GM21723 (cell line): ENCODE measurements around the gene TSHZ1.
A peak's percentile ranks its signal among the peaks of the same experiment; 100 is the strongest.

ENCODE experiments used
- ATAC-seq: cut with Tn5 transposase; IDR thresholded peaks from one replicate; pipeline ENCODE4 v1.9.1; 2021; ENCODE audit warnings: mild to moderate bottlenecking, moderate library complexity; ENCODE audit not compliant: unreplicated experiment

Gene TSHZ1

DNA sequence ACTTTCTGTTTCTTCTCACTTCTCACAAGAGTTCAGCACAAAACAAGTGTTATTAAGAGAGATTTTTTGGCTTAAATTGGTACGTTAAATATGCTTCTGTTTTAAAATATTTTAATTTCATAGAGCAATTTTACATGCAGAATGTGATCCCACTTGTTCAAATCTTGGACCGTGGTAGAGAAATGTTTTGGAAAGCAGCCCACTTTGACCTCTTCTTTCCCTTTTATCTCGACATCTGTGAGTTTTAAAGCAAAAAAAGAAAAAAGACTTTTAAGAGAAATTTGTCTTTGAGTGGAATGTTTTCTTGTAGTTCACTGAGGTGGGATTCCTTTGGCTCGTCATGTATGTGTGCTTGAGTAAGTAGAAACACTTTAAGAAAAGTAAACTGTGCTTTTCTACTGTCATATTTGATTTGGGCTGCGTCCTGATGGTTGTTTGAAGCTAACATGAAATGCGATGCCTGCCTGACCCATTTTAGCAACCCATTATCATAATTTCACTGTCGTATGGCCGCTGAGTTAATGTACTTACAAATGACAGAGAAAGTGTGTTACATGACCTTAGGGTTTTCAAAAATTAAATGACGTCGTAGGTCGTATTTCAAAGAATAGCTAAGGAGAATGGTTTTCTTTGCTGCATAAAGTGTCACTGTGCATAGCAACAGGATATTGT is 54.5 kb downstream of the TSHZ1 start:
- no peak for ATAC-seq

DNA sequence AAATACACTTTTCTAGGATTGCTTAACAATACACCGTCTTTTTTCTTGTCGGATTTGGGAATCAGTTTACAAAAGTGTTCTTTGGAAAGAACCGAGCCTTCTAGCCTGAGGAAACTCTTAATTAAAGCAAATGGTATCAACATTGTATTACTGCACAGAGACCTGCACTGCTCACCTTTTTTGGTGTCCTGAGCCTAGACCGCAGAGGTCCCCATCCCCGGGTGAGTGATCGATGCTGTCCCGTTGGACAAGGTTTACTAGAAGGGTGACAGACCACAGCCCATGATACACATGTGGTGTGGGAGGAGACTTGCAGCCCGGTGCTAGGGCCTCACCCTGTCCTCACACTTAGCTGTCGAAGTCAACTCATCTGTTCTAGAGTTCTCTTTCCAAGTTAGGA is 55.3 kb downstream of the TSHZ1 start:
- no peak for ATAC-seq

- ATAC-seq: peak; percentile 91
Observed at GRCh38 chr18:75267643-75268363, 57.2 kb downstream of the TSHZ1 start.

GRCh38 chr18:75268364-75268646 is 57.7 kb downstream of the TSHZ1 start:
- no peak for ATAC-seq

DNA sequence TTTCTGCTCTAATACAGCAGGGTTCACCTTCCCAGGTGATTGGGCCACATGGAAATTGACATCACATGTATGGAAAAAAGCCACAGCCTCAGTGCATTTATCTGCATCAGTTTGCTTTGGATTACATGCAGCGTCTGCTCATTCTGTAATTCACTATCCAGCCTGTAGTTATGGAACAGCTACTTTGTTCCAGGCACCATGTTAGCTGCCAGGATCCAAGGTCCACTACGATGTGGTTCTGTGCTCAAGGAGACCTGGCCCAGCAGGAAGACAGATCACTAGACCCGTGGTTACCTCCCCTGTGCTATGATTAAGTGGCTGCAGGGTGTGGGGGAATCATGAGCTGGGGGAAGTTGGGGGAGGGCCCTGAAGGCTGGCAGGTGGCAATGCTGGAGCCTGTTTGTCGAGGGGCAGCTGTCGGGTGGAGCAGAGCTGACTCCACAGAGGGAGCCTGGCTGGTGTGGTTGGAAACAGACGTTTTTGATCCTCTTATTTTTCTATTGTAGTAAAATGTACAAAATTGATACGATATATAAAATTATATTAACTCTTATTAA is 58.6 kb downstream of the TSHZ1 start:
- ATAC-seq: no peak

- ATAC-seq: no peak
Observed at GRCh38 chr18:75269696-75270095, 59.1 kb downstream of the TSHZ1 start.

- no peak for ATAC-seq
Observed at GRCh38 chr18:75271952-75272351, 61.4 kb downstream of the TSHZ1 start.

DNA sequence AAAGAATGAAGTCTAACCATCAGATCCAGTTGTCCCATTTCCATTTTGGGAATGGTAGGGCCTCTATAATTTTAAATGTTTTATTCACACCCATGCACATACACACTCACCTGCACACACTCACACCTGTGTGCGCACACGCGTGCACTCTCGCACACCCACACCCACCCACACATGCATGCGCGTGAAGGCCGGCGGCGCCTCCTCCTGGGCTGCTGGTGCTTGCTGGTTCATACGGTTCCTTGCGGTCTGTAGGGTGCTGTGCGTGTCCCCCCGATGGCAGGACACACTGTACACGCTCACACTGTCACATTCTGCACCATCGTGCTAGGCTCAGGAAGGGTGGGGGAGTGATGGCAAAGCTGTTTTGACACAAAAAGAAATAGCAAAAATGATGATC is 63.2 kb downstream of the TSHZ1 start:
- no peak for ATAC-seq

DNA sequence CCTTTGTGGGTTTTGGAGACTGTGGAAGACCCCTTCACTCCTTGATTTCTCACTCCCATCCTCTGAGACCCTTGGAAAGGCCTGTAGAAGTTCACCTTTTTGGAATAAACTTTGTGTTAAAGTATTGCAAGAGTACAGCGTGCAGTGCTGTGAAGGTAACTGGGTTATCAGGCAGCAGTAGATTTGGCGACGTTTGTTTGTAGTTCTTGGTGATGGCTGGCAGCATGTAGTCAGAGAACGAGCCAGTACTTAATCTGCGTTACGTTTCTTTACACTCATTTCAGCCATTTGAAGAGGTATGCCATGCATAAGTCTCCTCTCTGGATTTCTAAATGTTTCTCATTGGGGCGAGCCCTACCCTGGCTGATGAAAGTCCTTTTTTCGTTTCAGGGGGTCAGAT is 64.6 kb downstream of the TSHZ1 start:
- ATAC-seq: no peak

DNA sequence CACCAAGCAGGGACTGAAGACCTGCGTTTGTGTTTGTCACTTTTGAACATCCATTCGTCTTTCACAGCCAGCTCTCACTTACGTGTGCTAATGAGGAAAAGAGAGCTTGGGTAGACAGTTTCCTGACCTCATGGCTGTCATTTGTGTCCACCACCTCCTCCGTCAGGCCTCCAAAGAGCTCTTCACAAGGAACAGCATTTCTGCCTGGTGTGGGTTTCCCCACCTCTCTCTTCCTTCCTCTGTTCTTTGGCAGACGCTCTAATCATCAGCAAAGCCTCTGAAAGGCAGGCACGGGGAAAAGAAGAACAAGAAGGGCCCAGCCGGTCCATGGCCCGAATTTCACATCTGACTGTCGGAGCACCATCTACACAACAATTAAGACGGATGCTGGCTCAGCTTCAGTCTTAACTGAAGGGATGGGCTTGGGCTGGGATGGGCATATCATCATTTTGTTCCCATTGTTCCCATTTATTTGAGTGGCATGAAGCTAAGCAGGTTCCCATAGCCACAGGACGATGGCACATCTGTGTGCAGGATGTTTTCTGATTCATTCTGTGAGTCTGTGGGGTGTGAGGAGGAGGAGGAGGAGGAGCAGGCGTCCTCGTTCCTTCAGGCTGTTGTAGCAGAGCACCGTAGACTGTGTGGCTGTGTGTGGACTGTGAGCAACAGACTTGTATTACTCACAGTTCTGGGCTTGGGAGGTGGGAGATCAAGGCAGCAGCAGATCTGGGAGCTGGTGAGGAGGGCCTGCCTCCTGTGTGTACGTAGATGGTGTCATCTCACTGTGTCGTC is 66.4 kb downstream of the TSHZ1 start:
- no peak for ATAC-seq

DNA sequence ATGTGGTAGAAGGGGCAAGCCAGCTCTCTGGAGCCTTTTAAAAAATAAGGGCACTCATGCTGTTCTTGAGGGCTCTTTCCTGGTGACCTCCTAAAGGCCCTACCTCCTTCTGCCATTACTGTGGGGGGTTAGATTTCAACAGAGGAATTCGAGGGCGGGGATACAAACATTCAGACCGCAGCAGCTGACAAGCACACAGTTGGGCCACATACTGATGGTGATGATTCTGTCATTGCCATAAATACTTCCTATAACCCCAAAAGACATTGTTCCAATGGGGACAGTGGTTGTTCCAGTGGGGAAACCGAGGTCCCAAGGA is 67.0 kb downstream of the TSHZ1 start:
- no peak for ATAC-seq

- no peak for ATAC-seq
Observed at GRCh38 chr18:75279381-75279780, 68.8 kb downstream of the TSHZ1 start.

DNA sequence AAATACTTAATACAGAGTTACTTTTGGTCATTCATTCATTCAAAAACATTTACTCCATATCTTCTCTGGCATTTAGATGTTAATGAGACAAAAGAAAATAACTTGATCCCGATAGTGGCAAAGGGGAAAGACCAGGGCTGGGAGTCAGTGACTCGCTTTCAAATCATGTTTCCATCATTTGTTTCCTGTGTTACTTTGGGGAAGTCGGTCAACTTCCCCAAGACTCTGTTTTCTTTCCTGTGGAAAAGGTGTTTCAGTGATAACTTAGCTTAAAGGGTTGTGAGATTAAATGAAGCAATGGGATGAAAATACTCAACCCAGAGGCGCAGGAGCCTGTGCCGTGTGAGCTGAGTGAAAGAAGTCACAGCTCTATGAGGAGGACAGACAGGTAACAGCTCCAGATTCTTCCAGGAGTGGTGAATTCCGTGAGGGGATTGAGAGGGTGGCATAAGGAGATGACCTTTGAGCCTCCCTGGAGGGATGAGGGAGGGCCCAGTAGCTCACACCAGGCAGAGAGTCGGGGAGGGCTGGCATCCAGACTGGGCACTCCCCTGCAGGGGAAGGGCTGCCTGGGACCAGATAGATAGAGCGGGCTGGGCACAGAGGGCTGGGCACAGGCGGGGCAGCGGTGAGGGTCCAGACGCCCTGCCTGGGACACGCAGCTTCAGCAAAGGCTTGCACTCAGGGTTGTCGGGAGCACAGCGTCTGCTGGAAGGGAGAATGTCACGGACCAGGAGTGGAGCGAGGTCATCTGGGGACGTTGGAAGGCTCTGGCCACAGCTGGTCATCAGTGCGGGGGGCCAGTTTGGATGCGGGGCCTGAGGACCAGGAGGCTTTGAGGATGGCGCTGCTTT is 70.1 kb downstream of the TSHZ1 start:
- ATAC-seq: no peak

DNA sequence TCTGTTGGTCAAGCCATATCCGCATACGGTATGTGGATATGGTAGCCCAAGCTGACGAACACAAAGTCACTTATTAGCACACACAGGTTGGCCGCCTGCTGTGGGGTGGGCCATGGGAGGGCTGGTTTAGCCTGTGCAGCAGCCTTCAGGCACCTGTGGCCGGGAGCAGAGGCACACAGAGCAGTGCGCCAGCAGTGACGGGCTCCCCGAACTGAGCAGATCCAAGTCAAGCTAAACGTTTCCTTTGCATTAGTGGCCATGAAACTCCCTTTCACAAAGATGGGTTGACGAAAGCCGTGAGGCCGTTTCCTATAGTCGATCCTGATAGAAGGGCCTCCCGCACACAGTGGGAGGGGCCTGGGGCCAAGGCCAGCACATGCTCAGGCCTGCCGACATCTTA is 72.1 kb downstream of the TSHZ1 start:
- ATAC-seq: no peak

DNA sequence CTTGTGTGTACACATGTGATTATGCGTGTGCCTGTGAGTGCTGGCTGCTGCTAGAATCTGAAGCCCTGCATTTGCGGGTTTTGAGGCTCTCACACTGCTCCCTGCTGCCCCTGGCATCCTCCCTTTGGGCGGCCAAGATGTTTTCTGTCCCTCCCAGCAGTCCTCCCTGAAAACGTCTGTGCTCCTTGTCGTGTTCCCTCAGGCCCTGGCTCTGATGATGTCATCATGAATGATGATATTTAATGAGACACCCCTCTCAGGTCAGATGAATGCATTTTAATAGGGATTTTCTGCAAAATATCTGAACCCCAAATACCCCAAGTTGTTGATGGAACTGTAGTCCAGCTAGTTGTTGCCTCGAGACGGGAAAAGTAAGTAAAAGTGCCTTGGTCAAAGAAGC is 73.1 kb downstream of the TSHZ1 start:
- no peak for ATAC-seq

- no peak for ATAC-seq
Observed at GRCh38 chr18:75284566-75284965, 74.0 kb downstream of the TSHZ1 start.

DNA sequence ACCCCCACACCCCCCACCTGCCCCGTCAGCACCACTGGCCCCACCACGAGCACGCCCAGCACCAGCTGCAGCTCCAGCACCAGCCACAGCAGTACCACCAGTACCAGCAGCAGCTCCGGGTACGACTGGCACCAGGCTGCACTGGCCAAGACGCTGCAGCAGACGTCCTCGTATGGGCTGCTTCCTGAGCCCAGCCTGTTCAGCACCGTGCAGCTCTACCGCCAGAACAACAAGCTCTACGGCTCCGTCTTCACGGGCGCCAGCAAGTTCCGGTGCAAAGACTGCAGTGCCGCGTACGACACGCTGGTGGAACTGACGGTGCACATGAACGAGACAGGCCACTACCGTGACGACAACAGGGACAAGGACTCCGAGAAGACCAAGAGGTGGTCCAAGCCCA is 75.3 kb downstream of the TSHZ1 start:
- ATAC-seq: no peak

DNA sequence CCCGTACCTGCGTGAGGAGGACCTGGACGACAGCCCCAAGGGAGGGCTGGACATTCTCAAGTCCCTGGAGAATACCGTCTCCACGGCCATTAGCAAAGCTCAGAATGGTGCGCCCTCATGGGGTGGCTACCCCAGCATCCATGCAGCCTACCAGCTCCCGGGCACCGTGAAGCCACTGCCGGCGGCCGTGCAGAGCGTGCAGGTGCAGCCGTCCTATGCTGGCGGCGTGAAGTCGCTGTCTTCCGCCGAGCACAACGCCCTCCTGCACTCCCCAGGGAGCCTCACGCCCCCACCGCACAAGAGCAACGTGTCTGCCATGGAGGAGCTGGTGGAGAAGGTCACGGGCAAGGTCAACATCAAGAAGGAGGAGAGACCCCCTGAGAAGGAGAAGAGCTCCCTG is 76.4 kb downstream of the TSHZ1 start:
- ATAC-seq: no peak

DNA sequence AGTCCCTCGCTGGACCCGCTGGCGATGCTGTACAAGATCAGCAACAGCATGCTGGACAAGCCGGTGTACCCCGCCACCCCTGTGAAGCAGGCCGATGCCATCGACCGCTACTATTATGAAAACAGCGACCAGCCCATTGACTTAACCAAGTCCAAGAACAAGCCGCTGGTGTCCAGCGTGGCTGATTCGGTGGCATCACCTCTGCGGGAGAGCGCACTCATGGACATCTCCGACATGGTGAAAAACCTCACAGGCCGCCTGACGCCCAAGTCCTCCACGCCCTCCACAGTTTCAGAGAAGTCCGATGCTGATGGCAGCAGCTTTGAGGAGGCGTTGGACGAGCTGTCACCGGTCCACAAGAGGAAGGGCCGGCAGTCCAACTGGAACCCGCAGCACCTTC is 77.1 kb downstream of the TSHZ1 start:
- no peak for ATAC-seq

DNA sequence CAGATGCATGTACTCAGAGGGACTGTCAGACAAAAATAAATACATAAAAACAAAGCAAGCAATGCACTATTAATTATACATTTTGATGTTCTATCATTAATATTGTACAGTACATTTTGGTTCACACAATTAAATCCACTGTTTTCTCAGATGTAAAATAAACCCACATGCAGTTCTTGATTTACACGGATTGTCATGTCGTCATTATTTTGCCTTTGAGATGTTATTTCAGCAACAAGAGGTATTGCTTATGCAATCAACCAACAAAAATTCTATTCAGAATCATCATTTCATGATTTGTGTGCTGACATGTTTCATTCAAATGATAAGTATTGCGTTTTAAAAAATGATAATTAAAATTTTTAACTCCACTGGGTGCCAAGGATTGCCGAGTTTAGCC is 79.2 kb downstream of the TSHZ1 start:
- no peak for ATAC-seq

DNA sequence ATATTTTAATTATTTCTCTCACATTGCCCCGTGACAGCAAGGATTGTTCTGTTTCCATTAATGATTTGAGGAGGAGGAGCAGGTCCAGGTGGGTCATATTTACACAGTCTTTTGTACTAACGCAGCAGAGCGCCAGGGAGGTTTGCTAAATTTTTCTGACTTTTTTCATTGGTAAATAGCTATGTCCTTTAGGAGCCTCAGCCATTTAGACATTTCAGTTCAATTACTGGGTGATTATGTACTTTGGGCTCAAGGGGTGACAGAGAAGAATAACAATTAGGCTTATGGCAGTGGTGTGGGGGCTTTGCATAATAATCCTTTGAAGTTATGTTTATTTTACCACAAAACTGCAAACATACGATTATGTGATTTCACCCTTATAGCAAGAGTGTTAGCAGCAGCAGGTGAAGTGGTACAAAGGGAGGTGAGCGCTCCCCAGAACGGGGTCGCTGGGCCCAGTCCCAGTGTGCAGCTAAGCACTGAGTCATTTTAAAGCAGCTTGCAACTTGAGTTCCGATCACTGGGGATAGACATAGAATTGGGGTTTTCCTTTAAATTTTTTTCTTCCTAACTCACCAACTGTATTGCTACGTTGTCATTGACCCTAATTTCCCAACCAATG is 80.3 kb downstream of the TSHZ1 start:
- ATAC-seq: no peak
